ENCODE results near the gene SSR1.
A peak's percentile ranks its signal among the peaks of the same experiment; 100 is the strongest.
"Not testable (repeated sequence)": the region's sequence is repeated elsewhere in the genome, so short reads cannot be mapped to it uniquely, and the experiment has no call there.

SSR1 gene

GRCh38 chr6:7312616-7313504, at the start of gene SSR1:
SSR1 (minus strand) TSS chr6:7313199; CDS start chr6:7313120, 79 bp downstream.
- DNase-seq = peak; percentile 94

GRCh38 chr6:7351916-7352315, 38.9 kb upstream of the SSR1 start:
- DNase-seq = not testable (repeated sequence)

GRCh38 chr6:7350591-7350990, 37.6 kb upstream of the SSR1 start:
- DNase-seq = not testable (repeated sequence)

- not testable (repeated sequence) for DNase-seq
Observed at GRCh38 chr6:7347551-7347997, 34.6 kb upstream of the SSR1 start.

GRCh38 chr6:7344773-7345450, 31.9 kb upstream of the SSR1 start:
- not testable (repeated sequence) for DNase-seq

- no peak for DNase-seq
Observed at GRCh38 chr6:7343546-7344475, 30.8 kb upstream of the SSR1 start.

GRCh38 chr6:7341989-7342742, 29.2 kb upstream of the SSR1 start:
- DNase-seq = no peak

GRCh38 chr6:7341271-7341670, 28.3 kb upstream of the SSR1 start:
- no peak for DNase-seq

GRCh38 chr6:7339007-7339732, 26.2 kb upstream of the SSR1 start:
- DNase-seq = not testable (repeated sequence)

- DNase-seq = no peak
Observed at GRCh38 chr6:7338031-7338430, 25.0 kb upstream of the SSR1 start.

- no peak for DNase-seq
Observed at GRCh38 chr6:7335519-7335918, 22.5 kb upstream of the SSR1 start.

- no peak for DNase-seq
Observed at GRCh38 chr6:7334685-7335084, 21.7 kb upstream of the SSR1 start.

GRCh38 chr6:7332090-7332745, 19.2 kb upstream of the SSR1 start:
- no peak for DNase-seq

GRCh38 chr6:7331452-7331851, 18.5 kb upstream of the SSR1 start:
- DNase-seq = no peak

GRCh38 chr6:7328243-7328642, 15.2 kb upstream of the SSR1 start:
- DNase-seq = no peak

- DNase-seq = no peak
Observed at GRCh38 chr6:7325750-7326149, 12.8 kb upstream of the SSR1 start.

GRCh38 chr6:7324520-7324919, 11.5 kb upstream of the SSR1 start:
- peak; percentile 56 for DNase-seq

GRCh38 chr6:7323074-7323473, 10.1 kb upstream of the SSR1 start:
- DNase-seq = no peak

GRCh38 chr6:7321866-7322265, 8.9 kb upstream of the SSR1 start:
- not testable (repeated sequence) for DNase-seq

- not testable (repeated sequence) for DNase-seq
Observed at GRCh38 chr6:7319406-7319805, 6.4 kb upstream of the SSR1 start.

GRCh38 chr6:7317538-7317937, 4.5 kb upstream of the SSR1 start:
- no peak for DNase-seq

Measured in GF-D8 (cell line).